Psoas muscle (tissue), 8 donors: ENCODE measurements around the gene PRRT3. TPM values are rescaled to one million over a fixed set of nuclear protein-coding genes. Genes with fewer than 3 reads are reported as not detected.

Experiments used
- ATAC-seq, 4 donors: fragments of 200-7000 bp; cut with Tn5 transposase; one replicate each; pipeline ENCODE4 v1.9.1; 2020; ENCODE audit warnings: moderate library complexity in 3 of 4, mild to moderate bottlenecking in 2 of 4
- DNase-seq, 2 donors: peaks; one replicate each; pipeline ENCODE4 v3.0.0-alpha.2; 2020
- H3K27ac ChIP-seq: fragments of 200-600 bp; one replicate; pipeline ENCODE4 v1.8.0; 2022
- H3K27me3 ChIP-seq, 3 donors: fragments of 200-600 bp in 1 of 3; one replicate each; pipeline versions ENCODE4 v1.6.1 to v1.8.0; 2013 to 2022; ENCODE audit warnings: low read length in 2 of 3, mild to moderate bottlenecking in 2 of 3, moderate library complexity in 1 of 3; ENCODE audit not compliant: insufficient read depth in 3 of 3
- H3K36me3 ChIP-seq, 2 donors: fragments of 200-600 bp in 1 of 2; one replicate each; pipeline versions ENCODE4 v1.6.1 to v1.8.0; 2013 to 2022; ENCODE audit warnings: low read depth in 1 of 2, mild to moderate bottlenecking in 1 of 2, moderate library complexity in 1 of 2; ENCODE audit not compliant: insufficient read depth in 1 of 2
- H3K4me1 ChIP-seq: fragments of 200-600 bp; one replicate; pipeline ENCODE4 v1.8.0; 2022
- H3K4me3 ChIP-seq: fragments of 200-600 bp; one replicate; pipeline ENCODE4 v1.8.0; 2022; ENCODE audit warnings: mild to moderate bottlenecking
- H3K9me3 ChIP-seq: fragments of 200-600 bp; one replicate; pipeline ENCODE4 v1.8.0; 2022
- CTCF ChIP-seq: fragments of 200-600 bp; IDR thresholded peaks from one replicate; pipeline ENCODE4 v1.8.0; 2022; ENCODE audit warnings: antibody characterized with exemption
- WGBS, 3 donors: extraction: QIAGEN DNeasy Blood & Tissue Kit; methylation state at CpG; one replicate each; pipeline versions ENCODE4 v1.1.6 to v1.1.7; 2013; 5-methylcytosine and 5-hydroxymethylcytosine counted together
- intact Hi-C, 2 donors: fragments of 100-400 bp; cut with DNase I; formaldehyde crosslinking; loops; one replicate each; pipeline versions ENCODE4 v1.11.0 to v1.14.2; 2022
- polyA plus RNA-seq, 3 donors: library from polyadenylated mRNA; stranded (reverse); fragments of 200-250 nt; gene quantifications; one replicate each; pipeline ENCODE4 v1.2.3, GENCODE V29; 2013
- total RNA-seq, 4 donors: library from RNA; stranded (reverse); fragmentation: NEBNext Ultra II Directional in 2 of 4; extraction: Animal tissue kit (Norgen Biotek cat#: 25700) in 2 of 4; gene quantifications; one replicate each; pipeline versions ENCODE4 v1.2.1 to v1.2.4, GENCODE V29; 2021 to 2023
- donor health status: healthy with polysubstance abuse.
- donor health status: DM: no; HTN: no; CAD: no; lungs with moderate emphysema.
- donor health status: Bipolar disorder and iron deficiency.
- donor health status: healthy.
- donor health status: DM: yes; HTN: yes; CAD: no.
- donor health status: DM: no; HTN: no; CAD: no.
- donor health status: DM: no; HTN: no; CAD: no.
- donor health status: DM: yes; HTN: yes; CAD: no.

The PRRT3 gene
- total and polyA plus RNA-seq, 7 donors: 0.55 to 4.0 (median 1.4) TPM

DNA sequence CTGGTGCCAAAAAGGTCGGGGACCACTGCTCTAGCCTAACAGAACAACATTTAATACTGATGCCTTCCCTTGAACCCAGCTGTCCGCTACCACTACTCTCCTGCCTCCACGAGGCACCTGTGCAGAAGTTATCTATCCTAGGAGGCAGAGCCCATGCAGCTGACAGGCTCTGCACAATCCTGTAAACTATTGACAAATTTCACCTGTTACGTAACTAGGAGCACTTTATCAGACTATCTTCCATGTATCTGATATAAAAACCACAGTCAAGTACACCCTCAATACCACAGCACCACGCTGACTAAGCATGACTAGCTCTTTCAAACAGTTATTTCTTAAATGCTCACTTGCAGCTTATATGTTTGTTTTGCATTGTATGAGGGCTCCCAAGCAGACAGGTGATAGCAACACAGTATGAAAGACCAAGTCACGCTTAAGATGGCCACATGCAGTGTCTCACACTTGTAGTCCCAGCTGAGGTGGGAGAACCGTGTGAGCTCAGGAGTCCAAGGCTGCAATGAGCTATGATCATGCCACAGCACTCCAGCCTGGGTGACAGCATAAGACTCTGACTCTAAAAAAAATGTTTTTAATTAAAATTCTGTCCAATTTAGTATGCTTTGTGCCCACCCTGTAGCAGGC lies 39.8 kb downstream of the PRRT3 start:
- no peak for TF ChIP-seq CTCF
- peaks cover 8% of the 10 kb centered on the region for H3K4me1 ChIP-seq
- ATAC-seq (no peak), DNase-seq (no peak)
- no peak overlapping the region for H3K4me3 ChIP-seq
- no peaks in the 10 kb centered on the region for H3K36me3 ChIP-seq
- no peaks in the 10 kb centered on the region for H3K9me3 ChIP-seq
- no peaks in the 10 kb centered on the region for H3K27me3 ChIP-seq
- no peak overlapping the region for H3K27ac ChIP-seq
- intact Hi-C loops: loop anchor here in 1 of 2 donors (10.0 kb wide), 1 partner anchor 48 kb away; no protein-coding TSS in a partner anchor
- 80 to 91% (median 82%) methylated on average over 7 of the region's 7 CpGs for WGBS, 3 donors

DNA sequence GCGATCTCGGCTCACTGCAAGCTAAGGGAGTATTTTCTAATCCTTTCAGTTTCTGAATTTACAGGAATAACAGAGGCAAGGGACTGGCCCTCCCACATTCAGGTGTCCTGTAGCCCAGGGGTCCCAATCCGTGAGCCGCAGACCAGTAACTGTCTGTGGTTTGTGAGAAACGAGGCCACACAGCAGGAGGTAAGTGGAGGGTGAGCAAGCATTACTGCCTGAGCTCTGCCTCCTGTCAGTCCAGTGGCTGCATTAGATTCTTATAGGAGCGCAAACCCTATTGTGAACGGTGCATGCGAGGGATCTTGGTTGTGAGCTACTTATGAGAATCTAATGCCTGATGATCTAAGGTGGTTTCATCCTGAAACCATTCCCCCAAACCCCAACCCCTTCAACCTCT lies 40.3 kb downstream of the PRRT3 start:
- Histone ChIP-seq H3K36me3 (no peaks in the 10 kb centered on the region), H3K9me3 (no peaks in the 10 kb centered on the region), H3K27me3 (no peaks in the 10 kb centered on the region), H3K4me1 (peaks cover 8% of the 10 kb centered on the region), H3K4me3 (no peak overlapping the region), H3K27ac (no peak overlapping the region)
- DNase-seq: no peak
- intact Hi-C loops: loop anchor here in 1 of 2 donors (10.0 kb wide), 1 partner anchor 47 kb away; no protein-coding TSS in a partner anchor
- TF ChIP-seq CTCF: no peak
- 71 to 83% (median 75%) methylated on average over 8 of the region's 8 CpGs for WGBS, 3 donors
- ATAC-seq: no peak

DNA sequence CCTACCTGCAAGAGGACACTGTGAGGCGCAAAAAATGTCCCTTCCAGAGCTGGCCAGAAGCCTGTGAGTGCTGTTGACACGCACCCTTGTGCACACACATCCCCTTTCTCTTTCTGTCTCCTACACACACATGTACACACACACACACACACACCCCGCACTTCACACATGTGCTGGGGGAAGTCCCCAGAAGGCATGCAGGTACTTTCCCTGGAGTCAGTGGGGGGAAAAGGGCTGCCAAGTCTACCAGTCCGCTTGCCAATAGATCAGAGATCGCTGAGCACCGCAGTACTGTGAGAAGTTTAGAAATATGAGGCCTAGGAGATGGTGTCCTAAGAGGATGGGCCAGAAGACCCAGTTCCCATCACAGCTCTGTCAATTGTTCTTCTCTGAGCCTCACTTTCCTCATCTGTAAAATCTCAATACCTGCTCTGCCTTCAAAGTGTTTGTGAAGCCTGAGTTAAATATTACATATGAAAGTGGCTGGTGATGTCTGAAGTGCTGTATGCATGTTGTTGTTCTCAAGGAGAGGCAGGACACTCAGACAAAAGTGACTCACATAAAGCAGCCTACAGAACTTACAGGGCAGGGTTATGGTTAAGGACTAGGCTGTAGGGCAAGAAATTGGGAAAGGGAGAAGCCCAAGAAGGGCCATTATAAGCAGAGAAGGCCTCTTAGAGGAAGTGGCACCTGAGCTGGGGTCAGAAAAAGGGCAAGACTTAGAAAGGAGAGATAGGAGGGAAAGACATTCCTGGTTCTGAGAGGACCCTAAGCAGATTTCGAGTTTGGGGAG lies 42.8 kb downstream of the PRRT3 start:
- Histone ChIP-seq H3K27me3 (no peaks in the 10 kb centered on the region), H3K9me3 (no peaks in the 10 kb centered on the region), H3K4me3 (no peak overlapping the region), H3K36me3 (no peaks in the 10 kb centered on the region), H3K4me1 (no peaks in the 10 kb centered on the region), H3K27ac (no peak overlapping the region)
- TF ChIP-seq CTCF: no peak
- no peak for ATAC-seq
- DNase-seq: no peak
- WGBS, 3 donors: 83 to 85% (median 84%) methylated on average over 7 of the region's 7 CpGs
- intact Hi-C loops: loop anchor here in 1 of 2 donors (10.0 kb wide), 1 partner anchor 45 kb away; no protein-coding TSS in a partner anchor

DNA sequence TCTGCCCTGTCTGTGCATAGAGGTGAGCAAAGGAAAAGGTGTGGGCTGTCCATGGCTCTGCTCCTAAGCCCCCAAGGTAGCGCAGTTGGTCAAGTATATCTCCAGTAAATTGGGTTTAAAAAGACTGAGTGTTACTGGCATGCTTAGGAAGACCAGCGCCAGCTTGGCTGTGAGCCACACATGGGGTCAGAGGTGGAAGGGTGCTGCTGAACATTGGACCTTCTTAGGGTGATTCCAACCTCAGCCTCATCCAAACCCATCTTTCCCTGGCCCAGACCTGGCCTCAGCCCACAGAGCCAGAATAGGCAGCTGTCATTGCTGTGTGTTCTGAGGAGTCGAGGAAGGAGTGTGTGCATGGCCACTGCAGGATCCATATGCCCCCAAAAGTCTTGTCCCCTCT lies 43.9 kb downstream of the PRRT3 start:
- TF ChIP-seq CTCF: no peak
- intact Hi-C loops: no loop called here

More for the DNA sequence above, 43.9 kb downstream of the PRRT3 start:
- Histone ChIP-seq H3K36me3 (no peaks in the 10 kb centered on the region), H3K4me1 (no peaks in the 10 kb centered on the region), H3K9me3 (no peaks in the 10 kb centered on the region), H3K27me3 (no peaks in the 10 kb centered on the region), H3K4me3 (no peak overlapping the region), H3K27ac (no peak overlapping the region)
- DNase-seq (no peak), ATAC-seq (no peak)
- WGBS, 3 donors: 76 to 90% (median 80%) methylated on average over 3 of the region's 3 CpGs
